LNCaP clone FGC (cell line): ENCODE results near the gene APBB2.

Experiments used
- DNase-seq: peaks from one replicate; pipeline ENCODE4 v3.0.0-alpha.2; 2011; ENCODE audit warnings: low read depth
- H3K4me3 ChIP-seq: 2 replicates; pipeline ENCODE4 v1.5.1; 2011; ENCODE audit warnings: mild to moderate bottlenecking, low read depth, low read length, control low read depth
- CTCF ChIP-seq: IDR thresholded peaks from 2 replicates; pipeline ENCODE4 v1.5.1; 2012; ENCODE audit warnings: mild to moderate bottlenecking; ENCODE audit not compliant: control insufficient read depth, insufficient read depth; ENCODE audit errors: extremely low read depth

Gene APBB2

GRCh38 chr4:40992472-40993295 is 221.7 kb downstream of the APBB2 start:
- TF ChIP-seq CTCF = no peak
- DNase-seq = no peak
- no peak overlapping the region for H3K4me3 ChIP-seq

GRCh38 chr4:40991908-40992307 is 222.4 kb downstream of the APBB2 start:
- DNase-seq = no peak
- no peak for TF ChIP-seq CTCF
- no peak overlapping the region for H3K4me3 ChIP-seq

DNA sequence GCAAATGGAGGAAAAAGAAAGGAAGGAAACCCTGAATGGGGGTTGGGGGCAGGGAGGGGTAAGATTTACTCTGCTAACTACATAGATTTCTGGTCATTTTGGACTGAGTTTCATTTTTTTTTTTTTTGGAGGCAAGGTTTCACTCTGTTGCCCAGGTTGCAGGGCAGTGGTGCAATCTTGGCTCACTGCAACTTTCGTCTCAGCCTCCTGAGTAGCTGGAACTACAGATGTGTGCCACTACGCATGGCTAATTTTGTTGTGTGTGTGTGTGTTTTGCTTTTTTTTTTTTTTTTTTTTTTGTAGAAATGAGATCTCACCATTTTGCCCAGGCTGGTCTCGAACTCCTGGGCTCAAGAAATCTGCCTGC is 223.5 kb downstream of the APBB2 start:
- no peak for DNase-seq
- no peak overlapping the region for H3K4me3 ChIP-seq
- TF ChIP-seq CTCF = no peak

DNA sequence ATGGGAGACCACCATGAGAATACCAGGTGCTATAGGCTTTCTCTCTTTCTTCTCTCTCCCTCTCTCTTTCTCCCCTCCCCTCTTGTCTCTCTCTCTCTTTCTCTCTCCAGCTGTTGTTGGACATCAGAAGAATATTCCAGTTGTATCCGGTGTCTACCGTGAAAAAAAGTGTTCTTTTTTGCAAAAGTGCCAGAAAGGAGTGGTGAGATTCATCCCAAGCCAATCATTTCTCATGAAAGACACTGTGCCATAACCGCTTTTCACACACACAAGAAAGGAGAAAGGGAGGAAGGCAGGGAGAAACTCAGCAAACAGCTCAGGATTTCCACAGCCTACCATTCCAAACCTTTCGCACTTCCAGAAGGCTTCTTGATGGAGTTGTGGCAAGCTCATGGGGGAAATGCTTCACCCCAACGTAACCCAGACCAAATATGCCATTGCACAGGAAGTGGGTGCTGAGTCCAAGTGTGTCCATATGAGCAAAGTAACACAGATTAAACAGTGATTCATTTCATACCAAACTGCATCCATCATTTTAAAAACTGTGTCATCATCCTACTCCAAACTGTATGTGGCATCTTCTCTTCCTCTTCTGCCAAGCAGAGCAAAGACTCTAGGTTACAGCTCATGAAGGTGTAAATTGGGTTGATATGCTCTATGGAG is 224.0 kb downstream of the APBB2 start:
- DNase-seq = no peak
- H3K4me3 ChIP-seq = no peak overlapping the region

GRCh38 chr4:40987151-40987550 is 227.2 kb downstream of the APBB2 start:
- no peak overlapping the region for H3K4me3 ChIP-seq
- TF ChIP-seq CTCF = no peak
- DNase-seq = no peak

More for the DNA sequence above, 224.0 kb downstream of the APBB2 start:
- no peak for TF ChIP-seq CTCF

DNA sequence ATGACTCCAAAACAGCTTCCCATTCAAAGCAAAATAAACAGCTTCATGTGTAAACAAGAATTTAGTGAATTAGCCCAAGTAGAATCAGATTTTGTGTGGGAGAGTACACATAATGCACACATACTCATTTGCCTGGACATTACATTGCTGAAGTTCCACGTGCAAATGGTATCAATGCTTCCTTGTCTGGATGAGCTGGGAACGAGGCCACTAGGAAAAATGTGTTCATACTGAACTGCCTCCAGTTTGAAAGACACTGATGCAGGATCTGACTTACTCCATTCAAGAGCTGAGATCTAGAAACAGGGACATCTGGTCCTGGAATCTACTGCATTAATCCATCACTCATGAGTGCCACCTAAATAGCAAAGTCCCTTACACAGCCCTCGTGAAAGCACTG is 228.0 kb downstream of the APBB2 start:
- DNase-seq = no peak
- H3K4me3 ChIP-seq = no peak overlapping the region
- no peak for TF ChIP-seq CTCF
